GM12878 (cell line): ENCODE data around the gene SIAH2. TPM values are rescaled to one million over a fixed set of nuclear protein-coding genes. Genes with fewer than 3 reads are reported as not detected.
A peak's percentile ranks its signal among the peaks of the same experiment; 100 is the strongest.

Experiments
- ATAC-seq: fragments of 200-7000 bp; cut with Tn5 transposase; 3 replicates; pipeline ENCODE4 v1.9.1; 2020; ENCODE audit warnings: mild to moderate bottlenecking, moderate library complexity
- BruUV-seq: library from RNA; stranded (reverse); fragments of 400-500 nt; replicated peaks from 2 replicates; lab custom pipeline; 2021; lab: Mats Ljungman, UMichigan
- CTCF ChIA-PET: fragments of 300-600 bp; sonication (Branson Sonifier 250); formaldehyde crosslinking; extraction: SDS; loops from one replicate; lab custom pipeline; 2021; ENCODE audit warnings: inconsistent platforms; lab: Yijun Ruan, JAX
- POLR2A ChIA-PET: fragments of 350-600 bp; formaldehyde crosslinking; extraction: SDS; loops from one replicate; lab custom pipeline; 2021; ENCODE audit warnings: inconsistent platforms; lab: Charles Lee
- RAD21 ChIA-PET: fragments of 300-600 bp; sonication (Branson Sonifier 250); formaldehyde crosslinking; loops from one replicate; lab custom pipeline; 2023; ENCODE audit warnings: antibody characterized with exemption; ENCODE audit not compliant: unreplicated experiment; lab: Charles Lee
- SMC1A ChIA-PET: fragments of 300-600 bp; sonication (Branson Sonifier 250); formaldehyde crosslinking; loops from one replicate; lab custom pipeline; 2023; ENCODE audit not compliant: unreplicated experiment, uncharacterized antibody; lab: Charles Lee
- DNase-seq: peaks from one replicate; pipeline ENCODE4 v3.0.0-alpha.2; 2011; ENCODE audit warnings: low read depth, low spot score
- FAIRE-seq: peaks from 3 replicates; lab custom pipeline; 2011; peaks lifted over from hg19 to GRCh38; lab: Jason Lieb, UNC
- H2AFZ ChIP-seq: 2 replicates; pipeline ENCODE4 v1.6.0; 2011; ENCODE audit warnings: low read depth, low read length, control low read depth; ENCODE audit not compliant: control insufficient read depth
- H3K27ac ChIP-seq: 2 replicates; pipeline ENCODE4 v1.5.1; 2011; ENCODE audit warnings: control low read depth; ENCODE audit not compliant: control insufficient read depth, insufficient read depth
- H3K27me3 ChIP-seq, 2 experiments: replicated peaks in 1 of 2; 2 replicates each; pipeline versions ENCODE4 v1.6.0 to v1.6.1; 2011; ENCODE audit warnings: low read length in 1 of 2; ENCODE audit not compliant: control insufficient read depth in 2 of 2, insufficient read depth in 2 of 2
- H3K36me3 ChIP-seq, 2 experiments: 2 replicates each; pipeline ENCODE4 v1.5.1; 2011; ENCODE audit warnings: low read length in 1 of 2; ENCODE audit not compliant: control insufficient read depth in 2 of 2, insufficient read depth in 2 of 2
- H3K4me1 ChIP-seq: 2 replicates; pipeline ENCODE4 v1.6.1; 2011; ENCODE audit warnings: mild to moderate bottlenecking, low read length, moderate library complexity, mixed read lengths; ENCODE audit not compliant: control insufficient read depth, insufficient read depth
- H3K4me2 ChIP-seq: 2 replicates; pipeline ENCODE4 v1.6.0; 2011; ENCODE audit warnings: control low read depth; ENCODE audit not compliant: control insufficient read depth, insufficient read depth
- H3K4me3 ChIP-seq: fragments of 200-600 bp; sonication (generic); 2 replicates; pipeline ENCODE4 v1.5.1; 2016
- H3K79me2 ChIP-seq: 2 replicates; pipeline ENCODE4 v1.6.0; 2011; ENCODE audit warnings: low read length; ENCODE audit not compliant: control insufficient read depth, insufficient read depth
- H3K9ac ChIP-seq: 2 replicates; pipeline ENCODE4 v1.8.0; 2011; ENCODE audit warnings: low read length, control low read depth, mixed read lengths; ENCODE audit not compliant: control insufficient read depth, insufficient read depth
- H3K9me3 ChIP-seq: replicated peaks from 3 replicates; pipeline ENCODE4 v1.5.1; 2011; ENCODE audit warnings: mild to moderate bottlenecking, low read length; ENCODE audit not compliant: control insufficient read depth, insufficient read depth
- H4K20me1 ChIP-seq: 2 replicates; pipeline ENCODE4 v1.6.0; 2011; ENCODE audit not compliant: control insufficient read depth, insufficient read depth
- ASH2L ChIP-seq: fragments of 300-600, 200-600 bp; sonication (generic); IDR thresholded peaks from 2 replicates; pipeline ENCODE4 v1.6.1; 2017; ENCODE audit warnings: low read depth, mild to moderate bottlenecking, borderline replicate concordance
- CUX1 ChIP-seq: IDR thresholded peaks from 2 replicates; pipeline ENCODE4 v1.6.1; 2012; ENCODE audit warnings: improper control_type of control experiment, low read depth, low read length; ENCODE audit not compliant: insufficient replicate concordance
- EP300 ChIP-seq, 2 experiments: fragments of 150-350 bp in 1 of 2; IDR thresholded peaks; 2 replicates each; pipeline ENCODE4 v1.6.1; 2011 to 2012; ENCODE audit warnings: low read depth in 2 of 2, low read length in 2 of 2, borderline replicate concordance in 1 of 2, improper control_type of control experiment in 1 of 2, inconsistent platforms in 1 of 2; ENCODE audit not compliant: control insufficient read depth in 1 of 2
- ETV6 ChIP-seq, 2 experiments: fragments of 450-650 bp in 1 of 2; IDR thresholded peaks in 1 of 2; conservative IDR thresholded peaks in 1 of 2; 2 replicates each; pipeline ENCODE4 v1.6.1; 2014; ENCODE audit warnings: antibody characterized with exemption in 1 of 2, borderline replicate concordance in 1 of 2, low read depth in 1 of 2, mild to moderate bottlenecking in 1 of 2, moderate library complexity in 1 of 2
- LARP7 ChIP-seq: fragments of 450-650 bp; IDR thresholded peaks from 2 replicates; pipeline ENCODE4 v1.6.1; 2017; ENCODE audit warnings: mild to moderate bottlenecking
- MYC ChIP-seq: IDR thresholded peaks from 2 replicates; pipeline ENCODE4 v1.6.1; 2011; ENCODE audit warnings: mild to moderate bottlenecking, low read length, moderate library complexity, inconsistent platforms; ENCODE audit not compliant: insufficient read depth, insufficient replicate concordance, insufficient read length, severe bottlenecking
- NRF1 ChIP-seq: conservative IDR thresholded peaks from 2 replicates; pipeline ENCODE4 v1.6.1; 2011; ENCODE audit warnings: mild to moderate bottlenecking, low read depth, low read length, improper control_type of control experiment
- PKNOX1 ChIP-seq: fragments of 450-650 bp; IDR thresholded peaks from 2 replicates; pipeline ENCODE4 v1.6.1; 2016; ENCODE audit warnings: mild to moderate bottlenecking
- POLR2A ChIP-seq: IDR thresholded peaks from 2 replicates; pipeline ENCODE4 v1.6.1; 2011; ENCODE audit warnings: low read depth, mild to moderate bottlenecking, low read length
- TCF12 ChIP-seq: IDR thresholded peaks from 2 replicates; pipeline ENCODE4 v1.6.1; 2011; ENCODE audit warnings: low read depth, mild to moderate bottlenecking, low read length
- TCF7 ChIP-seq: IDR thresholded peaks from 2 replicates; pipeline ENCODE4 v1.6.1; 2014; ENCODE audit warnings: antibody characterized with exemption, borderline replicate concordance
- USF2 ChIP-seq: IDR thresholded peaks from 2 replicates; pipeline ENCODE4 v1.6.1; 2011; ENCODE audit warnings: low read depth, low read length, improper control_type of control experiment, borderline replicate concordance
- WRNIP1 ChIP-seq: IDR thresholded peaks from 2 replicates; pipeline ENCODE4 v1.6.1; 2011; ENCODE audit warnings: low read depth, low read length, improper control_type of control experiment, borderline replicate concordance
- YY1 ChIP-seq: IDR thresholded peaks from 2 replicates; pipeline ENCODE4 v1.6.1; 2011; ENCODE audit warnings: low read depth, mild to moderate bottlenecking, low read length
- WGBS: methylation state at CpG from one replicate; pipeline ENCODE4 v1.1.6; 2016; ENCODE audit warnings: low lambda C conversion rate; ENCODE audit not compliant: insufficient replicate concordance, insufficient coverage; ENCODE audit errors: missing lambda C conversion rate; 5-methylcytosine and 5-hydroxymethylcytosine counted together
- in situ Hi-C: fragments of 300-500 bp; cut with MboI; formaldehyde crosslinking; loops from 9 replicates; pipeline ENCODE4 v1.14.3; 2018; ENCODE audit warnings: mixed read lengths
- intact Hi-C: fragments of 100-400 bp; cut with micrococcal nuclease; formaldehyde crosslinking; loops from one replicate; pipeline ENCODE4 v1.14.2; 2022; ENCODE audit not compliant: unreplicated experiment
- polyA plus RNA-seq, 11 experiments: library from polyadenylated mRNA; depleted of rRNA in 4 of 11; unstranded in 6 of 11; stranded (reverse) in 5 of 11; fragments of >200 nt; fragmentation: Nextera tagmentation in 4 of 11; fragmentation: Illumina TruSeq in 1 of 11; extraction: Ambion mirVana in 4 of 11; extraction: Trizol in 1 of 11; gene quantifications; 1 replicate in 1 of 11; 2 replicates in 10 of 11; pipeline versions ENCODE4 v1.2.1 to v1.2.3, GENCODE V29; 2011 to 2016; ENCODE audit warnings: inconsistent platforms in 2 of 11, missing spikeins in 2 of 11, low read depth in 1 of 11
- total RNA-seq, 4 experiments: library from RNA; depleted of rRNA in 3 of 4; stranded (reverse); fragments of >200 nt in 3 of 4; fragmentation: Illumina TruSeq in 1 of 4; extraction: Trizol in 1 of 4; gene quantifications; 2 replicates each; pipeline versions ENCODE4 v1.2.1 to v1.2.3, GENCODE V29; 2013 to 2021

The SIAH2 gene
- total and polyA plus RNA-seq, 10 of the 15 experiments (the other 5 are each of a cell fraction or from before 2014, with no cell fraction given), result 3.3 to 51.5 (median 29.7) TPM

GRCh38 chr3:150757364-150757763 is 5.6 kb downstream of the SIAH2 start (continued):
- TF ChIP-seq CUX1, result no peak

- H3K79me2 ChIP-seq, result peaks cover 83% of the 10 kb centered on the region
- no peaks in the 10 kb centered on the region; a peak in 2 of 4 replicates for H3K36me3 ChIP-seq
- in situ Hi-C loops (no loop called here), intact Hi-C loops (no loop called here)
- H3K4me1 ChIP-seq, result no peaks in the 10 kb centered on the region; the same call in 1 of the 2 replicates
- BruUV-seq, result no TSS peak
- 0 out of 2 replicates have a peak overlapping the region, but pooled peaks have one; percentile 17 for H3K4me2 ChIP-seq
- ATAC-seq, result no peak
- no peaks in the 10 kb centered on the region for H3K27me3 ChIP-seq
- H4K20me1 ChIP-seq, result no peaks in the 10 kb centered on the region
- ChIA-PET SMC1A (interaction anchor here (1.0 to 5.4 kb wide), 2 partner anchors 11 to 19 kb away, joined by 6 to 27 read pairs; no protein-coding TSS in a partner anchor), POLR2A (no interaction called here), RAD21 (interaction anchor here (1.0 to 1.3 kb wide), 4 partner anchors 13 to 163 kb away, joined by 3 to 4 read pairs (median 3); no protein-coding TSS in a partner anchor), CTCF (interaction anchor here (2.5 kb wide), 1 partner anchor 35 kb away, joined by 8 read pairs; no protein-coding TSS in a partner anchor)
- DNase-seq, result no peak
- no peak overlapping the region for H3K9ac ChIP-seq
- H3K4me3 ChIP-seq, result no peak overlapping the region
- no peaks in the 10 kb centered on the region for H3K9me3 ChIP-seq
- H3K27ac ChIP-seq, result no peak overlapping the region
- no peak overlapping the region for H2AFZ ChIP-seq
- WGBS, result 99% methylated on average over 4 of the region's 4 CpGs
- FAIRE-seq, result no peak
- TF ChIP-seq YY1 (no peak), NRF1 (no peak), USF2 (no peak), WRNIP1 (no peak), TCF12 (no peak), EP300 (IDR thresholded peaks at IDR 0.05; ENCODE audit: borderline replicate concordance in 1 of 2, control insufficient read depth in 1 of 2, low read depth in 2 of 2, low read length in 2 of 2) (no peak), ETV6 (conservative IDR thresholded peaks at IDR 0.05 in 1 of 2, IDR thresholded peaks at IDR 0.05 in 1 of 2; ENCODE audit: borderline replicate concordance in 1 of 2, low read depth in 1 of 2) (no peak), PKNOX1 (no peak), TCF7 (no peak), POLR2A (no peak), ASH2L (no peak), MYC (no peak), LARP7 (no peak)
Observed at GRCh38 chr3:150756491-150757059, 6.4 kb downstream of the SIAH2 start.
